ENCODE measurements around the gene RASGEF1B.
"Not testable (repeated sequence)": the region's sequence is repeated elsewhere in the genome, so short reads cannot be mapped to it uniquely, and the experiment has no call there.

The RASGEF1B gene

DNA sequence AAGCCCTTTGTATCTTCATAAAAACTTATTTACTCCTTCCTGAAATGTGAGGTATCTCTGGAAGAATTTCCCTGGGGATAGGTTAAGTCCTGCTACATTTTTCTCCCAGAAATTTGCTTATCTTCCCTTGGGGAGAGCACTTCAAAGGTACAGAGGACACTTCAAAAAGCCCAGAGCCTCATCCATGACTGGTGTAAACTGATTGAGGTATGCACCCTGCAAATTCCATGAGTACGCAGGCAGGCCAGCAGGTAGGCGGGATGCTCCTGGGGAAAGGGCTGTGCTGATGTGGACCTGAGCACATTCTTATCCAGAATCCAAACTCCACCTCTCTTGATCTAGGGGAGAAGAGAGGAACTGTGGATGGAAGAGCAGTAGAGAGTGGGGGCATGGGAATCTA lies 26.3 kb upstream of the RASGEF1B start:
- no peak for DNase-seq

DNA sequence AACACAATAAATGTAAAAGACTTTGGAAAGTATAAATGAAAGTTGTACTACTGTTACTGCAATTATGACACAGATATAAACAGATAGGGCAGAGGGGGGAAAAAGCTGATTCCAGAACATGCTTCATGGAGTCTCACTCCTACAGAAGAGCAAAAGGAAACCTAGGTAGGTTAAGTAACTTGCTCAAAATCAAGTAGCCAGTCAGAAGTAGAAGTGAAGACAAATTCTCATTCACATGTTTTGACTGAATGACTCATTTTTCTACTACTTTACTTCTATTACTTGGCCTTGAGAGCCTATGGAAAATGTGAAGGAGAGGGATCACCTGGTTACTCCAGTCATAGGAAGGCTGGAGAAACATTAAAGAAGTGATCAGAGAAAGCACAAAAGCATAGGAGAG lies 23.6 kb upstream of the RASGEF1B start:
- no peak for DNase-seq

DNA sequence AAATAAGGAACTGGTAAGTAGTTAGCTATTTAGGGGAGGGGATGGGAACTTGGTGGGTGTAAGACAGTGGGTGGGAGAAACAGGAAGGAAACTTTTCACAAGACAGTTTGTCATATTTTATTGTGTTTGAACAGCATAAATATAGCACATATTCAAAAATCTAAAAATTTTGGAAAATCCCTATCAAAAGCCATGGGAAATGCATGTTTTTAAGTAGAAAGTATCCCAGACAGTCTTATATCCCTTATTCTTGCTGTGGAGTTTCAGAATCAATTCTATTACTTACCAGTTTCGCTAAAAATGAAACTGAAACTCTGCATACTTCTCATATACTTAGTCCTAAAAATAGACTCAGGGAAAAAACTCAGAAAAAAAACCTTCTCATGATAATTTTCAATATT lies 22.3 kb upstream of the RASGEF1B start:
- DNase-seq: no peak

DNA sequence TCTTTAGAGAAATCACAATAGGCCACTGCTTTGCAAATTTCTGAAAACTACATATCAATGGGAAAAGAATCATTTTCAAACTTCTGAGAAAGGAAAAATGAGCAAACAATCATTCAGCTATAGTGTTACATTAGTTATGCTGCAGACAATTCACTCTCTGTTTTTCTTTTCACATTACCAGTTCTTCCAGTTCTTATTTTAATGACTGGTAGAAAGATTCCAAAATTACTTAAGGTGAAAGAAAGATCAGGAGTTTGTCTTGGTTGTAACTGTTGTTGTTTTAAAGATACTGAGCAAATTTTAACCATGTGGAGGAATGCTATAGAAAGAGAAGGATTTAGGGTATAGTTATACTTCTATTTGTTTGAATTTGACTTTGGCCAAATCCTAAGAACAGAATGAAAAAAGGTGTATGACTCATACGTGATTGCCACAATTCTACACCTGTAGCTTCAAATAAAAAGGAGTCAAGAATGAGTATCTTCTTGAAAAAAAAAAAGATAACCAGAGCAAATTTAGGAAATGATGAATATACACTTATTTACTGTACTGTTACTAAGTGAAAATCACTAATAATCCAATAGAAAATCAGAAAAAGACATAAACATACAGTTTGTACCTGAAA lies 21.0 kb upstream of the RASGEF1B start:
- DNase-seq: no peak

DNA sequence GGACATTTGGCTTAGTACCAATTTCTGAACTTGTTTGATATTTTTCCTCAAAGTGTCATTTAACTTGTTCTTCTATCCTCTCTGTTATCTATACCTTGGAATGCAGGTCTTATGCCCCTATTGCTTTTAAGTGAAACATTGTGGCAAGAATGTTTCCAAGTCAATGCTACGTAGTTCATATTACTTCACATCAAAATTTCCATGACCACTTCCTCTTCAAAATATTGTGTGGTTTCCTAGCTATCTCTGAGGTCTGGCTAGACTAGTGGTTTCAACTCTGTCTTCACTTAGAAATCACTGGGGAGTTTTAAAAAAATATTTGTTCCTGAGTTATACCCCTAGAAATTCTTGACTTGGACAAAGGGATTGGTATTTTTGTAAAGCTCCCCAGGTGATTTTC lies 20.2 kb upstream of the RASGEF1B start:
- DNase-seq: no peak

DNA sequence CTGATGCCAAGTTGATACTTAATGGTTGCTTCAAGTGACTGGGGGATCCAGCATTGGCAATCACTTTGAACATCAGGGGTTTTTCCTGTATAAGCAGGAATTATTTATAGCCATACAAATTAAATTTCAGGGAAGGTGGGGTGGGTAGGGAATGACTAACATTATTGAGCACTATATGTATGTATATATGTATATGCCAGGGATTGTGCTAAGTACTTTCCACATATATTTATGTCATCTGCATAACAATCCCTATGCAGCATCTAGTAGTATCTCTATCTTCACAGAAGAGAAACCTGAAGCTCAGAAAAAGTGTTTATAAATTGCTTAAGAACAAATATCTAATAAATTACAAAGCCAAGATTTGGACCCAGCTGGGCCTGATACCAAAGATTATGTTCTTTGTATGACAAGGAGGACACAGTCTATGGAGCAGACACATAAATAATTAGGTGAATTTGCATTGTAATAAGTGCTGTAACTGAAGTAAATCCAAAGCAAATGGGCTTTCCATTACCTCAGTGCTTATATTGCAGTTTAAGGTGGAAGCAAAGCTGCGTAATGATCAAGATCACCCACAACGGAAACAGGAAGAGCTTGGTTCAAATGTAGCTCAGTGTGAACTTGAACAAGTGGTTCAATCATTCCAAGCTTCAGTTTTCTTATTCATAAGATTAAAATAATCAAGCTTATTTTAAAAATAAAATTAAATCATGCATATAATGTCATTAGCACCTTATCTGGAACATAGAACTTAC lies 18.9 kb upstream of the RASGEF1B start:
- DNase-seq: no peak

DNA sequence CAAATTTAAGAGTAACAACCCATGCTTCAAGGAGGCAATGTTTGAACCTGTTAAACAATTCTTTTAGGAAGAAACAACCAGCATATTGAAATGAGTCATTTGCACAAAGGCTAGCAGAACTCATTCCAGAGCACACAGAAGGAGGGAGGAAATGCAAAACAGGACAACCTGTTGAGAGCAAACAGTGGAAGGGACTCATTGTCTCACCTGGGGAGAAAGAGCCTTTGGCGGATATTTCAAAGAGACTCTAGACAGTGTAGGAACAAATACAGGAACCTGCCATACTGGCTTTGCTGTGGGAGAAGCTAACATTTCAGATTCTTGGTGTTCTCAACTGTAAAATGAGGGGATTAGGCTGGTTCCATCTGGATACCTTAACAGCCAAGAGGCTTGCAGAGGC lies 14.8 kb upstream of the RASGEF1B start:
- no peak for DNase-seq

DNA sequence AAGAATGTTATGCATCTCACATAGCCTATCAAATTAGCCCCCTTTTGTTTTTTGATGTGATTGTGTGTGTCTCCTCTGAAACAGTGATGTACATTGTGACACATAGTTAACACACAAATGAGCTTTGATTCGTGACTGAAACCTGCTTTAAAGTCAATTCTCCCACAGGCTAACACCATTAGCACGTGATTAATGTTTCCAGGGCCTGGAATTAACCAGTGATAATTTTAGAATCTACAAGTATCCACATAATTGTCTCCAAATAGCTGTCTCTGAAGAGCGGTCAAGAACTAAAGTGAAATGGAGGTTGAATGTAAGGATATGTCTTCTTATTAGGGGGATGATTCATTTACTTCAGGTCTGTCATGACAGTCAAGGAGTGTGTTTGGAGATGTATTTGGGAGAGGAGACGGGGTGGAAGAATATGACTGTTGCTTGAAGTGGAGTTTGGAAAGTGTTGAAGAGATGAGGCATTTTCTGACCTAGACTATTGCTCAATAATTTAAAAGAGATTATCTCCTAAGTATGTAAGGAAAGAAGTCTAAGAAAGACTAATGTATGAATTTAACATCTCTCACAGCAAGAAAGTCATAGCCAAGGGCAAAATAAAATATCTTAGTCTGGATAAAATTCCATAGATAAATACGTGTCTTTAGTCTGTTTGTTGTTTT lies 13.7 kb upstream of the RASGEF1B start:
- no peak for DNase-seq

DNA sequence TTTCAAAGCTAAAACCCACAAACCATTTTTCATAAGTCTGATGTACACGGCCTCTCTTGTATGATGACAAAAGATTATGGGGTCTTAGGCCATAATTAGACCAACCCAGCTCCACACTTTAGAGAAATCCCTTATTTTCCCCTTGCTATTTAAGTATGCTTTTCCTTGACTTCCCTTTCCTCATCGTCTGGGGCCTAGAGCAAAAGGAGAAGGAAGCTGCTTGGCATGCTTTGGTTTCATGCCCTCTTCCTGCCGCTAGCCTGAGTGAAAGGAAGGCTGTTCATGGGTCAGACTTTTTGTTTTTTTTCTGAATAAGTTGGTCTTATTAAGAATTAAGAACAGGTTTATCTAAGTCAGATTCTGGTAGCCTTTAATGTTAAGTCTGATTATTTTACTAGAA lies 10.6 kb upstream of the RASGEF1B start:
- DNase-seq: no peak

DNA sequence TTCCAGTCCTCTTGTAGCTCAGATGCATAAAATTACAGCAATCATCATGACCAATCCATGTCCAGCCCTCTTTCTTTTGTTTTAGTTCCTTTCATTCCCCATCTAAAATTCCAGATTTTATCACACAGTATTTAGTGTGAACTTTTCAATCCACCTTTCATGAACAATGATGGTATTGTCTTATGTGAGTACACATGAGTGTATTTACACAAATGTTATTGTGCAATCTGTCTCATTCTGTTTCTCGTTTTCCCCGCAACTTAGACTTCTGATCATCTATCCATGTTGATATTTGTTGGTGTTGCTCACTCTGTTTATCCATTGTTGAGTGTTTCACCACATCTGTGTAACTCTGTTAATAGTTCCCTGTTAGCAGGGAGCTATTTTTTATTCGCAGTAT lies 9.4 kb upstream of the RASGEF1B start:
- DNase-seq: no peak

DNA sequence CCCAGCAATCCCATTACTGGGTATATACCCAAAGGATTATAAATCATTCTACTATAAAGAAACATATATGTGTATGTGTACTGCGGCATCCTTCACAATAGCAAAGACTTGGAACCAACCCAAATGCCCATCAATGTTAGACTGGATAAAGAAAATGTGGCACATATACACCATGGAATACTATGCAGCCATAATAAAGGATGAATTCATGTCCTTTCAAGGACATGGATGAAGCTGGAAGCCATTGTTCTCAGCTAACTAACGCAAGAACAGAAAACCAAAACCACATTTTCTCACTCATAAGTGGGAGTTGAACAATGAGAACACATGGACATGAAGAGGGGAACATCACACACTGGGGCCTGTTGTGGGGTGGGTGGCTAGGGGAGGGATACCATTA lies 7.9 kb upstream of the RASGEF1B start:
- not testable (repeated sequence) for DNase-seq

DNA sequence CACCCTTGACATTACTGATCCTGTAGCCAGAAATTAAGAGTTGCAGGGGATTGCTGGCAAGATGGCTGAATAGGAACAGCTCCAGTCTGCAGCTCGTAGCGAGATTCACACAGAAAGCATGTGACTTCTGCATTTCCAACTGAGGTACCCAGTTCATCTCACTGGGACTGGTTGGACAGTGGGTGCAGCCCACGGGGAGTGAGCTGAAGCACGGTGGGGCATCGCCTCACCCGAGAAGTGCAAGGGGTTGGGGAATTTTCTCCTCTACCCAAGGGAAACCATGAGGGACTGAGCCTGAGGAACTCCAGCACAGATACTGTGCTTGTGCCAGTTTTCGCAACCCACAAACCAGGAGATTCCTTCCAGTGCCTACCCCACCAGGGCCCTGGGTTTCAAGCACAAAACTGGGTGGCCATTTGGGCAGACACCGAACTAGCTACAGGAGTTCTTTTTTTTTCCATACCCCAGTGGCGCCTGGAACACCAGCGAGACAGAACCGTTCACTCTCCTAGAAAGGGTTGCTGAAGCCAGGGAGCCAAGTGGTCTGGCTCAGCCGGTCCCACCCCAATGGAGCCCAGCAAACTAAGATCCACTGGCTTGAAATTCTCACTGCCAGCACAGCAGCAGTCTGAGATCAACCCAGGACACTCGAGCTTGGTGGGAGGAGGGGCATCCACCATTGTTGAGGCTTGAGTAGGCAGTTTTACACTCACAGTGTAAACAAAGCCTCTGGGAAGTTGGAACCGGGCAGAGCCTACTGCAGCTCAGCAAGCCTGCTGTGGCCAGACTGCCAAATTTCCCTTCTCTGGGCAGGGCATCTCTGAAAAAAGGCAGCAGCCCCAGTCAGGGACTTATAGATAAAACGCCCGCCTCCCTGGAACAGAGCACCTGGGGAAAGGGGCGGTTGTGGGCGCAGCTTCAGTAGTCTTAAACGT lies 1.9 kb upstream of the RASGEF1B start:
- DNase-seq: not testable (repeated sequence)

DNA sequence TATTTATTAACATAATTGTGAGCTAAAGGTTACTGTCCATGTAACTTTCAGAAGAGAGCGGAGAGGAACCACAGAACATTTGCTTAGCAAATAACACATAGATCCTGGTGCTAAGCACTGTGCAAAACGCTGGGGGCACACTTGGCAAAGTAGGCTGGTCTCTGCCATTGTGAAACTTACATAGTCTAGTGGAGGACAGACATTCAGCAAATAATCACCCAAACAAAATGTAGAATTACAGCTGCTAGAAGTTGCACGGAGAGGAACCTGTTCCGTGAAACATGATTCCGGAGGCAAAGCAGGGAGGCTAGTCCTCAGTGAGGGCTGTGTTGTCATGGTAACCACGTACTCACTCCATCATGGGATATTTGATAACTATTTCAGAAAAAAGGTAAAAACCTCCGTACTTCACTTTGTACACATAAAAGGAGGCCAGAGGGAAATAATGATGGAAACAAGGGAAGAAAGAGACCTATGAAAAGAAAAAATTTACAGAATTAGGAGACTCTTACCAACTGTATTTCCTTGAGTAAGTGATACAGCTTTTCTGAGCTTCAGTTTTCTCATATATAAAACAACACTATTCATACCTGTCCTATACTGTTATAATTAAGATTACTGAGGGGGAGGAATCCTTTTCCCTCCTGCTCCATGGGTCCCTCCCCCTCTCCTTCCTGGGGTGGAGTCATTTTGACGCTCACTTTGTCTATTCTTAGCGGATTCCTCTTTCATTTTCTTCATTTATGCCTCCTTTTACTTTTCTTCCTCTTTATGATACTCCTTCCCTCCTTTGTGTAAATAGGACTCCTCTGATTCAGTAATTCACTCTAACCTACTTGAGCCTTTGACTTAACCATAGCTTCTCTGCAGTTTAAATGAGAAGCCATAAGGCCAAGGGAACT lies 825 bp upstream of the RASGEF1B start:
- DNase-seq: peak; percentile 39

DNA sequence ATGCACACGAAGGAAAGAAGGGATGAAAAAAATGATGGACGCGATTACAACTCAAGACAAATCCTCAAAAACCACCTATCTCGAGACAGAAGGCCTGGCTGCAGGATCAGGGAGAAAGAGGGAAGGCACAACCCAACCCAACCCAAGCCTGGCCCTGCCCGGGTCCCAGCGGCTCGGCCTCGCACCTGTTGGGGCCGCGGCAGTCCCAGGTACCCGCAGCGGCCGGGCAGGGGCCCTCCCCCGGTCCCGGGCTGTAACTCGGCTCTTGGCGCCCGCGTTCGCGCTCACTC lies 464 bp downstream of the RASGEF1B start:
- no peak for DNase-seq

DNA sequence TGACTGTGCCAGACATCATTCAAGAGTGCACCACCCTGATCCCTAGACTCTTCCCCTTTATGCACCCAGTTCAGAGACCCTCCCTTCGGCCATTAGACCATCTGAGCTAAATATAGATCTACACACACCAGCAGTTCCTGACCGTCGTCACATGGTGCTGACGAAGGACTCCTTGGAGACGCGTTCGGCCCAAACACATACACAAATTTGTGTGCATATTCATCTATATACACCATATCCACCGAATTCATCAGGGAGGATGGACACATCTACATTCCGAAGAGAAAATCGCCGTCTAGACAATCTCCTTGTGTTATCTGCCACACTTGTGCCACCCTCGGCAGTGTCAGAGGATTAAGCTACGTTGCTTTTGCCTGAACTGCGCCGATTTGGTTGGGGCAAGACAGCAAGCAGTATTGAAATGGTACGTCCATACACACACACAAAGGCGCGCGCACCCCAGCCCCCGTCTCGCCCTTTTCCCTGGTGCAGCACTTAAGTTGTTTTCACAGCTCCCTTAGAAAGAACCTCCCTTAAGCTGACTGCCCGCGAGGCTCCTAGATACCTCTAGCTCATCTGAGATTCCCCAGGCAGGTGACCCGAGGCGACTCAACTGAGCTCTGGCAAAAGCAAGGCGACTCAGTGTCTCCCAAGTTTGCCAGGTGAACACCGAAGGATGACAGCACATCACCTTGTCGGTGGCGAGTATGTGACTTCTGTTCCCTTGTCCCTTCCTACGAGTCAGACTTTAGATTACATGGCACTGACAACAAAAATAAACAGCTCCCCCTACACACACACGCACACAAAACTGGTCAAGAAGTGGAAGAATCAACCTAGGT lies 1.0 kb downstream of the RASGEF1B start:
- peak; percentile 8 for DNase-seq

DNA sequence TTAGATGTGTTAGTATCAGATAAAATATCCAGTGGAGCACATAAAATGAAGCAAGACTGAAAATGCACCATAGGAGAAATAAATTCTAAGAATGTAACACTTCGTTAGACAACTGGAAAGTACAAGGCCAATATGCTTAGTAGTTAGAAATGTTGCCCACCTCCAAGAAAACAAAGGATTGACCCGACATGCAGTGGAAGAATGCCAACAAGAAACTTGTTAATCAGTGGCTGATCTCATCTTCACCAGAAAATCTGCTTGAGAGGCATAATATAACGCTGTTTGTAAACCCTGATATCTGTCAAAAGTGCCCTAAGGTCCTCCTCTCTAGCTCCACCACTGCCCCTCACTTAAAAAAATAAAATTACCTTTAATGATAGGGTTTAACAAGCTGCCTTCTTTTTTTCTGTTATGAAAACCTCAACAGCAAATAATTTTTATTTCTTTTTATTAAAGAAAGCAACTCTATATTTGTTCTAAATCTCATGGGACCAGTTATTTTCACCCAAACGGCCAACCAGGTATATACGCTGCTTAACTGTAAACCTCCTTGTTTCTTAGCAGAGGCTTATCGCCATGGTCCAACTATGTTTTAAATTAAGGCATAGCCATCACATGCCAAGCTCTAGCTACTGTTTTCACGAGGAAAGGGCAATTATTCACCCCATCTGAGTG lies 1.8 kb downstream of the RASGEF1B start:
- DNase-seq: no peak

DNA sequence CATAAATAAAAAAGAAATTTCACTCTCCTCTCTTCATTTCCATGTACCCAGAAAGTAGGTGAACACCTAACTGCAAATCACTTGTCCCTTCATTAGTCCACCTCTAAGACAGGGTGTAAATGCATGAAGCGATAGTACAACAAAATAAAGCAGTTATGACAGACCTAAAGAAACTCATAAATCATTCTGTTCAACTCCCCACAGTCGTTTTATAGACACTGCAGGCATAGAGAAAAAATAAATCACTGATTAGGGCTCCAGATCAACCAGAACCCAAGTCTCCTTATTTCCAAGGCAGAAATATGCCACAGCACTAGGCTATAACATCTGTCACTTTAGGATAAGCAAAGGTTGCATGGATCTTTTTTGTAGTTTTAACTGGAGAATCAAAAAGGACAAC lies 3.0 kb downstream of the RASGEF1B start:
- DNase-seq: no peak

DNA sequence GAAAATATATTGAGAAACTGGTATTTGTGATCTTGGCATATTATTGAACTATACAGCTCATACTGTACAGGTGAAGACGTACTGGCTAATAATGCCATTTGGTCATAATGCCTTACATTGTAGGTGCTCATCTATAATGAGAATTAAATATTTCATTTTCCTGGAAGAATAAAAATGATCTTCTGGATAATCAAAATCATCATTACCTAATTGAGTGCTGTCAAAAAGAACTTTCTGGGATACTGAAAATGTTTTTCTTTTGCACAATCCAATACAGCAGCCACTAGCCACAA lies 4.1 kb downstream of the RASGEF1B start:
- no peak for DNase-seq

DNA sequence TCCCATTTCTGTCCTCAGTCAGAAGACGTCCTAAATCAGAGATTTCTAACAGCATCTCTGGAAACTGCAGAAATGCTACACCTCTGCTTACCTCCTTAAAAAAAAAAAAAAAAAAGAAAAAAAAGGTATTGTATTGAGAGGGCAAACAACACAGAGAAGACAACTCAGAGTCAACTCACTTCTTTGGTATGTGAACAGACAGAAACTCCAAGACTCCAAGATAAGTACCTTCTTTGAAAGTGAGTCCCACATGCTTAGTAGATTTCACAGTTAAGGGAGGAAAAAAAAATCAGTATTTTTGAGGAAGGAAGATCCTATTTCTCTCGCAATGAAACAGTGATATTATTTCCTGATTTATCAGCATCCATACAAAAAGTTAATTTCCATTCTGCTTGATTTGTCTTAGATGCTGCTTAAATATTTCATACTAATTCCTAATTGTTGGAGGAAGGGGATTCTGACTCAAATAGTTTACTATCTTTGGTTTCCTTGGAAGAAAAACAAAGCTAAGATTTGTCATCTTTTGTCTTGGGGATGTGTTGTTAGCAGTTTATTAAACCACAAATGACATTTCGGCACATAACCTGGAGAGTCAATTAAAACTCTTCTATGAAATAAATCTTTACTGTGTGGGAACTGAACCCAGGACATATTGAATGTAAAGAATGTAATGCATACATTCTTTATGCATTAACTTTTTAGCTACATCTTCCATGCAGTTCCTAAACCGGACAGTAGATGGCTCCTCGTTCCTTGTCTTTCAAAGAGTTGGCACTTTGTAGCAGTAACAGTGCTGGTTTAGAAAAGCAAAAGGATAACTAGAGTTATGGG lies 4.7 kb downstream of the RASGEF1B start:
- peak; percentile 65 for DNase-seq

All from effector CD8-positive, alpha-beta T cell (primary cell).